GM23338 (cell line): ENCODE data around the gene TSPAN1. TPM values are rescaled to one million over a fixed set of nuclear protein-coding genes. Genes with fewer than 3 reads are reported as not detected.

Experiments used
- ATAC-seq: fragments of 200-7000 bp; cut with Tn5 transposase; 3 replicates; pipeline ENCODE4 v1.9.1; 2020
- DNase-seq: peaks from one replicate; pipeline ENCODE4 v3.0.0-alpha.2; 2015; ENCODE audit warnings: low spot score
- H2AFZ ChIP-seq: fragments of 200-600 bp; sonication (generic); 2 replicates; pipeline ENCODE4 v1.8.0; 2016; ENCODE audit warnings: antibody characterized with exemption, mild to moderate bottlenecking, moderate library complexity
- H3F3A ChIP-seq: fragments of 200-600 bp; sonication (generic); replicated peaks from 2 replicates; pipeline ENCODE4 v1.8.0; 2017; ENCODE audit warnings: antibody characterized with exemption, mixed run types, low read depth
- H3K27ac ChIP-seq: fragments of 200-600 bp; sonication (generic); 2 replicates; pipeline ENCODE4 v1.6.1; 2016; ENCODE audit warnings: low read depth
- H3K27me3 ChIP-seq: fragments of 200-600 bp; sonication (generic); 2 replicates; pipeline ENCODE4 v1.8.0; 2016; ENCODE audit warnings: mild to moderate bottlenecking, mixed run types, moderate library complexity; ENCODE audit not compliant: insufficient read depth
- H3K36me3 ChIP-seq: fragments of 200-600 bp; sonication (generic); 2 replicates; pipeline ENCODE4 v1.8.0; 2016; ENCODE audit warnings: mild to moderate bottlenecking; ENCODE audit not compliant: insufficient read depth
- H3K4me1 ChIP-seq: fragments of 200-600 bp; sonication (generic); 2 replicates; pipeline ENCODE4 v1.8.0; 2016; ENCODE audit warnings: mild to moderate bottlenecking, moderate library complexity; ENCODE audit not compliant: insufficient read depth
- H3K4me2 ChIP-seq: fragments of 200-600 bp; sonication (generic); 2 replicates; pipeline ENCODE4 v1.7.1; 2017; ENCODE audit warnings: mixed run types
- H3K4me3 ChIP-seq: fragments of 200-600 bp; sonication (generic); 2 replicates; pipeline ENCODE4 v1.6.1; 2016; ENCODE audit warnings: mixed run types
- H3K79me2 ChIP-seq: fragments of 200-600 bp; sonication (generic); replicated peaks from 2 replicates; pipeline ENCODE4 v1.8.0; 2017; ENCODE audit warnings: mild to moderate bottlenecking; ENCODE audit not compliant: insufficient read depth
- H3K9me2 ChIP-seq: fragments of 200-600 bp; sonication (generic); 2 replicates; pipeline ENCODE4 v1.8.0; 2017; ENCODE audit not compliant: insufficient read depth
- H4K20me1 ChIP-seq: fragments of 200-600 bp; sonication (generic); replicated peaks from 2 replicates; pipeline ENCODE4 v1.8.0; 2017; ENCODE audit warnings: mild to moderate bottlenecking; ENCODE audit not compliant: insufficient read depth
- H3K27ac Mint-ChIP-seq: 2 replicates; pipeline ENCODE4 v1.8.0; 2020; ENCODE audit warnings: inconsistent platforms, mild to moderate bottlenecking, moderate library complexity, mixed read lengths
- H3K27me3 Mint-ChIP-seq: 3 replicates; pipeline ENCODE4 v1.8.0; 2022; ENCODE audit warnings: low read depth, mild to moderate bottlenecking, moderate library complexity, mixed read lengths, inconsistent platforms; ENCODE audit not compliant: insufficient read depth, poor library complexity
- H3K36me3 Mint-ChIP-seq: 3 replicates; pipeline ENCODE4 v1.8.0; 2021; ENCODE audit warnings: low read depth, mild to moderate bottlenecking, inconsistent platforms, moderate library complexity, mixed read lengths
- H3K4me1 Mint-ChIP-seq: 3 replicates; pipeline ENCODE4 v1.8.0; 2020; ENCODE audit warnings: mild to moderate bottlenecking, inconsistent platforms, mixed read lengths
- H3K4me3 Mint-ChIP-seq: 3 replicates; pipeline ENCODE4 v1.8.0; 2021; ENCODE audit warnings: moderate library complexity, mild to moderate bottlenecking, inconsistent platforms, mixed read lengths
- H3K9me3 Mint-ChIP-seq: 3 replicates; pipeline ENCODE4 v1.8.0; 2020; ENCODE audit warnings: moderate library complexity, mild to moderate bottlenecking, inconsistent platforms, mixed read lengths
- CREB1 ChIP-seq: fragments of 250-450 bp; sonication (Bioruptor Pico); IDR thresholded peaks from 2 replicates; pipeline ENCODE4 v1.5.0; 2020; ENCODE audit warnings: low read depth, mild to moderate bottlenecking, moderate library complexity
- CTCF ChIP-seq, 2 experiments: fragments of 200-600 bp in 1 of 2; sonication (generic) in 1 of 2; conservative IDR thresholded peaks; 2 replicates each; pipeline versions ENCODE4 v1.5.1 to v1.6.1; 2016 to 2017; ENCODE audit warnings: antibody characterized with exemption in 2 of 2, low read depth in 2 of 2, mild to moderate bottlenecking in 2 of 2, moderate library complexity in 1 of 2
- ETS1 ChIP-seq: IDR thresholded peaks from 2 replicates; pipeline ENCODE4 v1.6.1; 2016; ENCODE audit warnings: antibody characterized with exemption
- EZH2phosphoT487 ChIP-seq: fragments of 200-600 bp; sonication (generic); IDR thresholded peaks from one replicate; pipeline ENCODE4 v1.8.1; 2018; ENCODE audit warnings: antibody characterized with exemption; ENCODE audit not compliant: unreplicated experiment
- JUNB ChIP-seq: IDR thresholded peaks from one replicate; pipeline ENCODE4 v1.6.1; 2016; ENCODE audit warnings: antibody characterized with exemption; ENCODE audit not compliant: unreplicated experiment
- NANOG ChIP-seq: IDR thresholded peaks from 2 replicates; pipeline ENCODE4 v1.6.1; 2016; ENCODE audit warnings: antibody characterized with exemption, borderline replicate concordance
- REST ChIP-seq: IDR thresholded peaks from one replicate; pipeline ENCODE4 v1.6.1; 2018; ENCODE audit warnings: antibody characterized with exemption; ENCODE audit not compliant: unreplicated experiment
- STAT1 ChIP-seq: IDR thresholded peaks from one replicate; pipeline ENCODE4 v1.6.1; 2016; ENCODE audit warnings: antibody characterized with exemption; ENCODE audit not compliant: unreplicated experiment
- ZNF114 ChIP-seq: fragments of 250-450 bp; sonication (Bioruptor Pico); IDR thresholded peaks from 2 replicates; pipeline ENCODE4 v1.5.0; 2020; ENCODE audit warnings: mild to moderate bottlenecking, moderate library complexity
- ZNF331 ChIP-seq: fragments of 250-450 bp; sonication (Bioruptor Pico); IDR thresholded peaks from 2 replicates; pipeline ENCODE4 v1.5.0; 2020; ENCODE audit warnings: low read depth, mild to moderate bottlenecking, moderate library complexity
- ZNF462 ChIP-seq: fragments of 250-450 bp; sonication (Bioruptor Pico); IDR thresholded peaks from 2 replicates; pipeline ENCODE4 v1.5.0; 2020; ENCODE audit warnings: mild to moderate bottlenecking, moderate library complexity
- polyA plus RNA-seq: library from polyadenylated mRNA; unstranded; fragments of >200 nt; fragmentation: Nextera tagmentation; extraction: Ambion mirVana; gene quantifications from 2 replicates; pipeline ENCODE4 v1.2.1, GENCODE V29; 2016
- total RNA-seq: library from RNA; depleted of rRNA; stranded (reverse); fragments of >200 nt; shearing (Covaris generic); gene quantifications from 2 replicates; pipeline ENCODE4 v1.2.3, GENCODE V29; 2014

Gene TSPAN1
- total and polyA plus RNA-seq, 2 experiments from 2014 or later: not detected

- H2AFZ ChIP-seq: no peak overlapping the region
- Mint-ChIP-seq H3K9me3 (no peaks in the 10 kb centered on the region), H3K27ac (no peak overlapping the region), H3K36me3 (no peaks in the 10 kb centered on the region; the same call in 2 of the 3 replicates), H3K4me1 (peaks cover 13% of the 10 kb centered on the region; the same call in 2 of the 3 replicates), H3K4me3 (no peak overlapping the region), H3K27me3 (peaks cover 9% of the 10 kb centered on the region)
- no peaks in the 10 kb centered on the region for H3K36me3 ChIP-seq
- H3K27ac ChIP-seq: no peak overlapping the region
- no peak overlapping the region for H3K4me3 ChIP-seq
- DNase-seq (no peak), ATAC-seq (no peak)
- peaks cover 29% of the 10 kb centered on the region for H3K79me2 ChIP-seq
- H3K27me3 ChIP-seq: peaks cover 18% of the 10 kb centered on the region
- peaks cover 4% of the 10 kb centered on the region; the same call in 1 of the 2 replicates for H3F3A ChIP-seq
- H3K4me1 ChIP-seq: peaks cover 13% of the 10 kb centered on the region
- H3K9me2 ChIP-seq: no peaks in the 10 kb centered on the region
- no peak for TF ChIP-seq CTCF (conservative IDR thresholded peaks at IDR 0.05; ENCODE audit: low read depth in 2 of 2)
- no peak for TF ChIP-seq ZNF462
- TF ChIP-seq ZNF114: no peak
- no peak for TF ChIP-seq JUNB
- TF ChIP-seq NANOG: no peak
- TF ChIP-seq CREB1 (CRISPR knock-in tag): no peak
- no peak for TF ChIP-seq ETS1
- TF ChIP-seq STAT1: no peak
- TF ChIP-seq EZH2phosphoT487: no peak
- TF ChIP-seq ZNF331 (CRISPR knock-in tag): no peak
- TF ChIP-seq REST: no peak
- H3K4me2 ChIP-seq: no peak overlapping the region
- no peaks in the 10 kb centered on the region for H4K20me1 ChIP-seq
These were observed 46.5 kb upstream of the TSPAN1 start for GRCh38 chr1:46128344-46128743.
